Measurements from ENCODE around the gene DIPK2A.

Gene DIPK2A

GRCh38 chr3:143975554-143976152 lies 4.0 kb downstream of the DIPK2A start:
- DNase-seq, result peak; percentile 44

GRCh38 chr3:143977341-143978262 lies 6.0 kb downstream of the DIPK2A start:
- DNase-seq, result no peak

GRCh38 chr3:143978263-143978631 lies 6.6 kb downstream of the DIPK2A start:
- no peak for DNase-seq

- no peak for DNase-seq
Observed at GRCh38 chr3:143979041-143979440, 7.4 kb downstream of the DIPK2A start.

DNA sequence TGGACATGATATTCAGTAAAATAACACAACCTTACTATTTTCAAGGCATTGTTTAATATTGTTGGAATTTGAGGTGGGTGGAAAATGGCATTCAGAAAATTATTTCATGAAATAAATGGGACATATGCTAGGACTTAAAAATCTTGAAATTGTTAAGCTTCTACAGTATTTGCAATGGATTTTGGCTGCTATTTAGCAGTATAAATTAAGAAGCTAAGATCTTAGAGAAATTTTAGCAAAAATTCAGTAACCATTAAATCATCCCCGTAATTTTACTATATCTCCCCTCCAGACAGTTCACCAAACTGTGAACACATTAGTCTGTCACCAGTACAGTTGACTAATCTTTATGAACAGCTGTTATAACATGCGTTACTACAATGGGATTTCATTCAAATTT lies 8.2 kb downstream of the DIPK2A start:
- DNase-seq, result no peak

GRCh38 chr3:143988306-143988705 lies 16.7 kb downstream of the DIPK2A start:
- DNase-seq, result no peak

DNA sequence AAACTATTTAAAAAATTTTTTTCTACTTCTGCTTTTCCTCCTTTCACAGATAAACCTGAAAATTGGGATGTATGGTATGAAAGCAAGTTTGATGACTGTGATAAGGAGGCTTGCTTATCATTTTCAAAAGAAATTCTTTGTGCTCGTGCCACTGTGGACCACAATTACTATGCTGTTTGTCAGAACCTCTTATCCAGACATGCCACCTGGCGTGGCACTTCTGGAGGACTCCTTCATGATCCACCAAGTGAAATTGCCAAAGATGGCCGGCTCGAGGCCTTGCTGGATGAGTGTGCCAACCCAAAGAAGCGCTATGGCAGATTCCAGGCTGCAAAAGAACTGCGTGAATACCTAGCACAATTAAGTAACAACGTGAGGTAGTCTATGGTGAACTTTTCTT lies 17.8 kb downstream of the DIPK2A start:
- no peak for DNase-seq

GRCh38 chr3:143991713-143992112 lies 20.1 kb downstream of the DIPK2A start:
- DNase-seq, result no peak

DNA sequence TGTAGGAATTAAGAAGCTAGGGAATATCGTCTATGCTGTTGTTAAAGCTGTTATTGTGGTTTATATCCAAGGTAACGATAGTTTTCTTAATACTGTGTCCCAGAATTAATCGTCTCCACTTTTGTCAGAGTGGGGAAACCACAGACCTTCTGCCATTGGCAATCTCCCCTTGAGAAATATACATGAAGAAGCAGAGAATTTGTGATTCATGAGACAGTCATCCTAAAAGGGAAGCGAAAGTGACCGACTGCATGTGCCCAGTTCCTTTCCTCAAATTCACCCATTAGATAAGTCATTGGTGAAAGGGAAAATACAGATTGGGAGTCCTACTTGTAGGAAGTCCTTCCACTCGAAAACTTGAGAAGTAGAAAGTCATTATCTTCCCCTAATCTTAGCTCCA lies 26.6 kb downstream of the DIPK2A start:
- no peak for DNase-seq

- DNase-seq, result no peak
Observed at GRCh38 chr3:144003051-144003450, 31.4 kb downstream of the DIPK2A start.

DNA sequence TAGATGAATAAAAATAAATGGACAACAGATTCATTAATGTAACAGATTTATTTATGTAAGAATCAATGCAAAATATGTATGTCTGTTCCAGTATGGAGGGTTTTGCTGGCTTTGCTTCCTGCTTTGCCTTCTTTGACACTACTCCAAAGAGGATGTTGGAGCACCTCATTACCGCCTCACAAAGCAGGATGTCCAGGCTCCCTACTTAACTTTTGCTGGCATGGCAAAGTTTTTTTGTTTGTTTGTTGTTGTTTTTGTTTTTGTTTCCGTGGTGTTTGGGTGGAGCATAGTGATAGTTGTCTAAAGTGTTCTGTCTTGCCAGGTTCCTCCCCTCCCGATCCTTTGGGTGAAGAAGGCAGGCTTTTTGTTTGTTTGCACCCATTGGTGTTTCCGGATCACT lies 38.7 kb downstream of the DIPK2A start:
- DNase-seq, result no peak

DNA sequence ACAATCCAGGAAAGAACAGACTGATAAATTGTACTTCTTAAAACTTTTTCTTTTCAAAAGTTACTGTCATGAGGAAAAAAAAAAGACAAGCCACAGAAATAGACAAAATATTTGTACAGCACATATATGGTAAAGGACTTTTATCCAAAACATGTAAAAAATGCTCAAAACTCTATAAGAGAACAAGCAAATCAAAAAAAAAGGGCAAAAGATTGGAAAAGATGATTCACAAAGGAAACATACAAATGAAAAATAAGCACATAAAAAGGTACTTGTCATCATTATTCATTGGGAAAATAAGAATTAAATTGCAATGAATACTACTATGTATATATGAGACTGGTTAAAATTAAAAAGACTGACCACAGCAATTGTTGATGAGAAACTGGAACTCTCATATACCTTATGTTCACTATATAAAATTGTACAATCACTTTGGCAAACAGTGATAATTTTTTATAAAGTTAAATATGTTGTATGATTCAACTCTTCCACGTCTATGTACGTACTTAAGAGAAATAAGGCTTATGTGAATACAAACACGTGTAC lies 39.7 kb downstream of the DIPK2A start:
- no peak for DNase-seq

DNA sequence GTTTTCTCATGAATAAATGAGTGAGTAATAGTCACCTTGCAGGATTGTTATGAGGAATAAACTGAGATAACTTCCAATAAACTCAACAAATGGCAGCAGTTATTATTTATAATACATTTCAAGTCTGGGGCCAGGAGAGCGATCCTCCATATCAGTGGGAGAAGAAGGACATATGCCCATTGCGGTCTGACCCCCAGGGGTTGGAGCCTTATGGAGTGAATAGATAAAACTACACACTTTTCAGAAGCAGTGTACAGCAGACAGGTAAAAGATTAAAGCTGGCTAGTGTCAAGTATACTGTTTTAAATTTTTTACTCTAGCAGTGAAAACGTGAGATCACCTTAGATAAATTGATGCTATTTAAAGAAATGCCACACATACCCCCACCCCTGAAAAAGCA lies 43.5 kb downstream of the DIPK2A start:
- DNase-seq, result no peak

- no peak for DNase-seq
Observed at GRCh38 chr3:144018776-144019175, 47.2 kb downstream of the DIPK2A start.

All from NCI-H2081 treated with DMSO at 0.1 percent for 48 hours (cell line).